Keratinocyte (primary cell): ENCODE results near the gene FAM184B. TPM values are rescaled to one million over a fixed set of nuclear protein-coding genes. Genes with fewer than 3 reads are reported as not detected.

Source experiments
- DNase-seq: peaks from one replicate; pipeline ENCODE4 v3.0.0-alpha.2; 2011; ENCODE audit warnings: low read depth, missing footprints, low spot score
- FAIRE-seq: peaks from 2 replicates; lab custom pipeline; 2011; peaks lifted over from hg19 to GRCh38; lab: Jason Lieb, UNC
- H2AFZ ChIP-seq: 2 replicates; pipeline ENCODE4 v1.6.0; 2012; ENCODE audit warnings: low read length, control low read depth, inconsistent platforms; ENCODE audit not compliant: control insufficient read depth
- H3K27ac ChIP-seq: 2 replicates; pipeline ENCODE4 v1.5.1; 2011; ENCODE audit warnings: low read length; ENCODE audit not compliant: control insufficient read depth, insufficient read depth
- H3K27me3 ChIP-seq: 3 replicates; pipeline ENCODE4 v1.6.0; 2011; ENCODE audit warnings: low read length; ENCODE audit not compliant: control insufficient read depth, insufficient read depth; ENCODE audit errors: extremely low read depth
- H3K36me3 ChIP-seq, 2 experiments: 2 replicates in 1 of 2; 3 replicates in 1 of 2; pipeline ENCODE4 v1.5.1; 2011; ENCODE audit warnings: low read length in 2 of 2, mild to moderate bottlenecking in 1 of 2; ENCODE audit not compliant: control insufficient read depth in 2 of 2, insufficient read depth in 2 of 2; ENCODE audit errors: extremely low read depth in 1 of 2
- H3K4me1 ChIP-seq: 3 replicates; pipeline ENCODE4 v1.5.1; 2011; ENCODE audit warnings: low read length; ENCODE audit not compliant: control insufficient read depth, insufficient read depth; ENCODE audit errors: extremely low read depth
- H3K4me2 ChIP-seq: 3 replicates; pipeline ENCODE4 v1.6.0; 2011; ENCODE audit warnings: low read depth, low read length; ENCODE audit not compliant: control insufficient read depth, insufficient read depth; ENCODE audit errors: extremely low read depth
- H3K4me3 ChIP-seq, 3 experiments: fragments of 200-600 bp in 1 of 3; sonication (generic) in 1 of 3; 2 replicates in 2 of 3; 3 replicates in 1 of 3; pipeline ENCODE4 v1.5.1; 2011 to 2016; ENCODE audit warnings: low read length in 3 of 3, mild to moderate bottlenecking in 3 of 3, control low read depth in 2 of 3, inconsistent platforms in 1 of 3, low read depth in 1 of 3, mixed read lengths in 1 of 3, mixed run types in 1 of 3, moderate library complexity in 1 of 3; ENCODE audit not compliant: control insufficient read depth in 2 of 3, insufficient read depth in 2 of 3; ENCODE audit errors: extremely low read depth in 1 of 3
- H3K79me2 ChIP-seq: 2 replicates; pipeline ENCODE4 v1.6.0; 2012; ENCODE audit warnings: low read length; ENCODE audit not compliant: control insufficient read depth, insufficient read depth
- H3K9ac ChIP-seq: 3 replicates; pipeline ENCODE4 v1.6.0; 2011; ENCODE audit warnings: low read length; ENCODE audit not compliant: control insufficient read depth, insufficient read depth; ENCODE audit errors: extremely low read depth
- H3K9me1 ChIP-seq: 3 replicates; pipeline ENCODE4 v1.6.0; 2011; ENCODE audit warnings: low read length; ENCODE audit not compliant: control insufficient read depth, insufficient read depth; ENCODE audit errors: extremely low read depth
- H3K9me3 ChIP-seq: 2 replicates; pipeline ENCODE4 v1.5.1; 2012; ENCODE audit warnings: low read depth, low read length; ENCODE audit not compliant: control insufficient read depth
- H4K20me1 ChIP-seq: 3 replicates; pipeline ENCODE4 v1.6.0; 2011; ENCODE audit warnings: low read length; ENCODE audit not compliant: control insufficient read depth, insufficient read depth; ENCODE audit errors: extremely low read depth
- CTCF ChIP-seq, 3 experiments: IDR thresholded peaks in 1 of 3; conservative IDR thresholded peaks in 1 of 3; optimal IDR thresholded peaks in 1 of 3; 2 replicates in 2 of 3; 3 replicates in 1 of 3; pipeline versions ENCODE3 to v1.5.1; 2011; ENCODE audit warnings: low read length in 3 of 3, mild to moderate bottlenecking in 3 of 3, moderate library complexity in 2 of 3, control low read depth in 1 of 3, inconsistent platforms in 1 of 3; ENCODE audit not compliant: insufficient read depth in 2 of 3; ENCODE audit errors: extremely low read depth in 1 of 3
- EZH2 ChIP-seq: IDR thresholded peaks from one replicate; pipeline ENCODE4 v1.6.1; 2012; ENCODE audit warnings: inconsistent platforms, mild to moderate bottlenecking, low read length, moderate library complexity
- dilution Hi-C: fragments of 300-500 bp; cut with MboI; formaldehyde crosslinking; loops from one replicate; pipeline ENCODE4 v1.7.0; 2020; ENCODE audit warnings: low sequenced_read_pairs; ENCODE audit not compliant: extremely low pct_ligation_motif_present
- polyA plus RNA-seq, 5 experiments: library from polyadenylated mRNA; depleted of rRNA in 3 of 5; stranded (reverse) in 3 of 5; stranded (forward) in 1 of 5; unstranded in 1 of 5; fragments of >200 nt; gene quantifications; 1 replicate in 1 of 5; 2 replicates in 3 of 5; 3 replicates in 1 of 5; pipeline versions ENCODE4 v1.2.1 to v1.2.3, GENCODE V29; 2011 to 2012; ENCODE audit warnings: missing spikeins in 2 of 5, low read depth in 1 of 5, low replicate concordance in 1 of 5

The FAM184B gene
- polyA plus RNA-seq, 1 donor (not counting 4 experiments of a cell fraction or from before 2014, with no cell fraction given) = 0.01 TPM

DNA sequence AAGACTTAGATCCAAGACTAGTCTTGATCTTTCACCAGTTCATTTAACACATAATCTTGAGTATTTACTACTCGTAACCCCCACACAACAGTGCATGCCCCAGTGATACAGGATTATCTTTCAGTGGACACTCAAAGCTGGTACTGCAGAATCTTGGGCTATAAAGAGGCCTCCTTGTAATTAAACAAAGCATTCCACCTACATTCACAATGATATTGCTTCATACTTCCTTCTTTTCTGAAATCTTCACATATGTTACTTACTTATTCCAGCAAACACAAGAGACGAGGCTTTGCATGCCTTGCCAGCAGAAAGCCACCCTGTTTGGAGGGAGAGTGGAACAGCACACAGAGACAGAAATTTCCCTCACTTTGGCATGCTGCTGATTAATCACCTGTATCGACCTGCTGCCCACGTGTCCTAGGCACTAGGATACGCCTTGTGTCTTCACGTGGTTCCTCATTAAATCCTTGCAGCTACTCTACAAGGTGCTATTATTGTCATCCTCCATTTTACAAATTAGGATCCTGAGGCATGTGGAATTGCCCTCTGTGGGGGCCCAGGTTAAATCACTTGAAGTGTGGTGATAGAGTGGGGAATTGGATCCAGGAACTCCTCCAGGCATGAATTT, 77.3 kb downstream of the FAM184B start:
- Histone ChIP-seq H3K27ac (no peak overlapping the region), H3K9me1 (no peaks in the 10 kb centered on the region), H3K4me1 (no peaks in the 10 kb centered on the region), H3K36me3 (no peaks in the 10 kb centered on the region), H3K4me3 (no peak overlapping the region), H3K9me3 (no peaks in the 10 kb centered on the region), H3K4me2 (no peak overlapping the region), H2AFZ (no peak overlapping the region), H3K27me3 (no peaks in the 10 kb centered on the region), H4K20me1 (no peaks in the 10 kb centered on the region), H3K79me2 (no peaks in the 10 kb centered on the region), H3K9ac (no peak overlapping the region)
- TF ChIP-seq CTCF (optimal IDR thresholded peaks at IDR 0.05 in 1 of 3, IDR thresholded peaks at IDR 0.05 in 1 of 3, conservative IDR thresholded peaks at IDR 0.05 in 1 of 3; ENCODE audit: extremely low read depth in 1 of 3, insufficient read depth in 2 of 3, low read length in 3 of 3) (no peak), EZH2 (no peak)
- no peak for FAIRE-seq
- dilution Hi-C loops = no loop called here
- no peak for DNase-seq

GRCh38 chr4:17702641-17703040, 78.8 kb downstream of the FAM184B start:
- no peak overlapping the region for H2AFZ ChIP-seq
- no peaks in the 10 kb centered on the region for H3K27me3 ChIP-seq
- H3K9me3 ChIP-seq = no peaks in the 10 kb centered on the region
- H4K20me1 ChIP-seq = no peaks in the 10 kb centered on the region
- no peaks in the 10 kb centered on the region for H3K9me1 ChIP-seq
- TF ChIP-seq EZH2 = no peak
- no peak for TF ChIP-seq CTCF (optimal IDR thresholded peaks at IDR 0.05 in 1 of 3, IDR thresholded peaks at IDR 0.05 in 1 of 3, conservative IDR thresholded peaks at IDR 0.05 in 1 of 3; ENCODE audit: extremely low read depth in 1 of 3, insufficient read depth in 2 of 3, low read length in 3 of 3)
- no peak overlapping the region for H3K9ac ChIP-seq
- FAIRE-seq (no peak), DNase-seq (no peak)
- H3K79me2 ChIP-seq = no peaks in the 10 kb centered on the region
- H3K36me3 ChIP-seq = no peaks in the 10 kb centered on the region
- no peak overlapping the region for H3K4me2 ChIP-seq
- H3K4me1 ChIP-seq = no peaks in the 10 kb centered on the region
- no peak overlapping the region for H3K27ac ChIP-seq
- H3K4me3 ChIP-seq = no peak overlapping the region
- dilution Hi-C loops = no loop called here
